HEK293 (cell line): ENCODE measurements around the gene KLHDC8B.

ENCODE experiments used
- BCL11B ChIP-seq: fragments of 450-650 bp; formaldehyde crosslinking; IDR thresholded peaks from 2 replicates; pipeline ENCODE4 v1.5.1; 2016; ENCODE audit warnings: low read depth, missing biosample characterization, missing genetic modification characterization
- EGR2 ChIP-seq: fragments of 450-650 bp; formaldehyde crosslinking; IDR thresholded peaks from 2 replicates; pipeline ENCODE4 v1.5.1; 2016; ENCODE audit warnings: low read depth, missing biosample characterization, missing genetic modification characterization
- GLI4 ChIP-seq: fragments of 450-650 bp; formaldehyde crosslinking; IDR thresholded peaks from 2 replicates; pipeline ENCODE4 v1.5.1; 2016; ENCODE audit warnings: missing biosample characterization, missing genetic modification characterization
- KLF1 ChIP-seq: fragments of 450-650 bp; formaldehyde crosslinking; IDR thresholded peaks from 2 replicates; pipeline ENCODE4 v1.5.1; 2016; ENCODE audit warnings: missing biosample characterization, missing genetic modification characterization
- KLF8 ChIP-seq: fragments of 450-650 bp; formaldehyde crosslinking; IDR thresholded peaks from 2 replicates; pipeline ENCODE4 v1.5.1; 2016; ENCODE audit warnings: missing biosample characterization, missing genetic modification characterization
- MZF1 ChIP-seq: fragments of 450-650 bp; formaldehyde crosslinking; IDR thresholded peaks from 2 replicates; pipeline ENCODE4 v1.5.1; 2017; ENCODE audit warnings: missing biosample characterization, missing genetic modification characterization, borderline replicate concordance
- REPIN1 ChIP-seq: fragments of 450-650 bp; formaldehyde crosslinking; IDR thresholded peaks from 2 replicates; pipeline ENCODE4 v1.5.1; 2017; ENCODE audit warnings: missing biosample characterization, missing genetic modification characterization, low read depth
- SCRT2 ChIP-seq: fragments of 450-650 bp; formaldehyde crosslinking; IDR thresholded peaks from 2 replicates; pipeline ENCODE4 v1.5.1; 2016; ENCODE audit warnings: missing biosample characterization, missing genetic modification characterization
- YY2 ChIP-seq: fragments of 450-650 bp; formaldehyde crosslinking; IDR thresholded peaks from 2 replicates; pipeline ENCODE4 v1.5.1; 2016; ENCODE audit warnings: missing biosample characterization, missing genetic modification characterization
- ZBTB20 ChIP-seq: fragments of 450-650 bp; formaldehyde crosslinking; IDR thresholded peaks from 2 replicates; pipeline ENCODE4 v1.5.1; 2016; ENCODE audit warnings: missing biosample characterization, missing genetic modification characterization
- ZBTB48 ChIP-seq: fragments of 450-650 bp; formaldehyde crosslinking; IDR thresholded peaks from 2 replicates; pipeline ENCODE4 v1.5.1; 2016; ENCODE audit warnings: missing biosample characterization, missing genetic modification characterization
- ZIC2 ChIP-seq: fragments of 450-650 bp; formaldehyde crosslinking; IDR thresholded peaks from 2 replicates; pipeline ENCODE4 v1.5.1; 2016; ENCODE audit warnings: missing biosample characterization, missing genetic modification characterization
- ZNF248 ChIP-seq: fragments of 450-650 bp; formaldehyde crosslinking; IDR thresholded peaks from 2 replicates; pipeline ENCODE4 v1.5.1; 2017; ENCODE audit warnings: missing biosample characterization, missing genetic modification characterization
- ZNF335 ChIP-seq: fragments of 450-650 bp; formaldehyde crosslinking; conservative IDR thresholded peaks from 2 replicates; pipeline ENCODE4 v1.5.1; 2016; ENCODE audit warnings: missing biosample characterization, missing genetic modification characterization
- ZNF366 ChIP-seq: fragments of 450-650 bp; formaldehyde crosslinking; conservative IDR thresholded peaks from 2 replicates; pipeline ENCODE4 v1.5.1; 2016; ENCODE audit warnings: missing biosample characterization, missing genetic modification characterization
- ZNF501 ChIP-seq: fragments of 450-650 bp; formaldehyde crosslinking; IDR thresholded peaks from 2 replicates; pipeline ENCODE4 v1.5.1; 2016; ENCODE audit warnings: missing biosample characterization, missing genetic modification characterization
- ZNF571 ChIP-seq: fragments of 450-650 bp; formaldehyde crosslinking; IDR thresholded peaks from 2 replicates; pipeline ENCODE4 v1.5.0; 2017; ENCODE audit warnings: missing biosample characterization, missing genetic modification characterization
- ZNF600 ChIP-seq: fragments of 450-650 bp; formaldehyde crosslinking; IDR thresholded peaks from 2 replicates; pipeline ENCODE4 v1.5.1; 2016; ENCODE audit warnings: missing biosample characterization, missing genetic modification characterization
- TF ChIP-seq, protein P1 (sequence below): fragments of 450-650 bp; formaldehyde crosslinking; IDR thresholded peaks from 2 replicates; pipeline ENCODE4 v1.5.1; 2016; ENCODE audit warnings: missing biosample characterization, missing genetic modification characterization
- TF ChIP-seq, protein P2 (sequence below): fragments of 450-650 bp; formaldehyde crosslinking; IDR thresholded peaks from 2 replicates; pipeline ENCODE4 v1.5.1; 2016; ENCODE audit warnings: missing biosample characterization, missing genetic modification characterization
- TF ChIP-seq, protein P3 (sequence below): fragments of 450-650 bp; formaldehyde crosslinking; IDR thresholded peaks from 2 replicates; pipeline ENCODE4 v1.5.1; 2016; ENCODE audit warnings: missing biosample characterization, missing genetic modification characterization, borderline replicate concordance
- TF ChIP-seq, protein P4 (sequence below): fragments of 450-650 bp; formaldehyde crosslinking; IDR thresholded peaks from 2 replicates; pipeline ENCODE4 v1.5.1; 2016; ENCODE audit warnings: missing biosample characterization, missing genetic modification characterization
- TF ChIP-seq, protein P5 (sequence below): fragments of 450-650 bp; formaldehyde crosslinking; IDR thresholded peaks from 2 replicates; pipeline ENCODE4 v1.5.1; 2016; ENCODE audit warnings: missing biosample characterization, missing genetic modification characterization
- TF ChIP-seq, protein P6 (sequence below): fragments of 450-650 bp; formaldehyde crosslinking; IDR thresholded peaks from 2 replicates; pipeline ENCODE4 v1.5.1; 2016; ENCODE audit warnings: missing biosample characterization, missing genetic modification characterization
- TF ChIP-seq, protein P7 (sequence below): fragments of 450-650 bp; formaldehyde crosslinking; IDR thresholded peaks from 2 replicates; pipeline ENCODE4 v1.5.1; 2016; ENCODE audit warnings: missing biosample characterization, missing genetic modification characterization

Gene KLHDC8B

DNA sequence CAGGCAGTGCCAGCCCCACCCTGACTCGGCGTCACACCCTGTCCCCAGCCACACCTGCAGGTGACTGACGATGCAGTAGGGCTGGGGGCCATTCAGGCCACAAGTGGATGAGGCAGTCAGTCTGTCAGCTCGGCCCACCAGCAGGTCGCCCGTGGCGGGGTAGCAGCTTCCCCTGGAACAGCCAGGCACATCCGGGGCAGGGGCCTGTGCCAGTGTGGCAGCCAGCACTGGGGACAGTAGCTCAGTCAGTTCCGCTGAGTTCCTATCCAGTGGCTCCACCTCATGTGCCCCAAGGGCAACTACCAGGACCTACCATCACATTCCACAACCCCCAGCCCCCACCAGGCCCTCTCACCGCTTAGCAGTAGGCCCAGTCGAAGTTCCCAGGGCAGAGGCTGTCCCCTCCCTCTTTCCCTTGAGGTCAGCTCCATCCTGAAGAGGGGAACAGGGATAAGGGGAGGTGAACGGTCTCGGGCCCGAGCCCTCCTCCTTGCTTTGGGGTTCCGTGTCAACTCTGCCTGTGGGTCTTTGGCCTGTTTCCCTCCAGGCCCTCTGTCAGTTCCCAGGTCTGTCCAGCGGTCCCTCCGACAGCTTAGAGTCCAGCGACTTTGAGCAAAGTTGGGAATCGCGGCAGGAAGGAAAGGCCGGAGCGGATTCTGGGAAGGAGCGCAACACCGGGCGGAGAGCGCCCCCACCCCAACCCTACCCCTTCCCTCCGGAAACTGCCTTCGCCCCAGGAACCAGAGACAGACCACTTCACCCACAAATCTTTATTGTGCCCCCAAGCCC is 38.8 kb upstream of the KLHDC8B start, which contains the start of gene LAMB2 (continued):
- TF ChIP-seq ZNF366 (tag by site-specific recombination) (peak; percentile 54; the same call in 1 of the 2 replicates), KLF1 (tag by site-specific recombination) (peak; percentile 88), ZNF335 (tag by site-specific recombination) (peak; percentile 73), GLI4 (tag by site-specific recombination) (no peak), ZNF571 (no peak), MZF1 (tag by site-specific recombination) (no peak), REPIN1 (tag by site-specific recombination) (no peak), ZBTB20 (tag by site-specific recombination) (peak; percentile 29; the same call in 1 of the 2 replicates), ZNF248 (tag by site-specific recombination) (no peak), ZIC2 (tag by site-specific recombination) (0 out of 2 replicates have a peak, but pooled peaks have one; percentile 19), SCRT2 (tag by site-specific recombination) (0 out of 2 replicates have a peak, but pooled peaks have one; percentile 16), BCL11B (0 out of 2 replicates have a peak, but pooled peaks have one; percentile 33), YY2 (no peak), KLF8 (tag by site-specific recombination) (peak; percentile 74), ZNF501 (tag by site-specific recombination) (0 out of 2 replicates have a peak, but pooled peaks have one; percentile 29), EGR2 (tag by site-specific recombination) (no peak), ZNF600 (tag by site-specific recombination) (no peak), ZBTB48 (peak; percentile 73; the same call in 1 of the 2 replicates)
- TF ChIP-seq, protein P1, sequence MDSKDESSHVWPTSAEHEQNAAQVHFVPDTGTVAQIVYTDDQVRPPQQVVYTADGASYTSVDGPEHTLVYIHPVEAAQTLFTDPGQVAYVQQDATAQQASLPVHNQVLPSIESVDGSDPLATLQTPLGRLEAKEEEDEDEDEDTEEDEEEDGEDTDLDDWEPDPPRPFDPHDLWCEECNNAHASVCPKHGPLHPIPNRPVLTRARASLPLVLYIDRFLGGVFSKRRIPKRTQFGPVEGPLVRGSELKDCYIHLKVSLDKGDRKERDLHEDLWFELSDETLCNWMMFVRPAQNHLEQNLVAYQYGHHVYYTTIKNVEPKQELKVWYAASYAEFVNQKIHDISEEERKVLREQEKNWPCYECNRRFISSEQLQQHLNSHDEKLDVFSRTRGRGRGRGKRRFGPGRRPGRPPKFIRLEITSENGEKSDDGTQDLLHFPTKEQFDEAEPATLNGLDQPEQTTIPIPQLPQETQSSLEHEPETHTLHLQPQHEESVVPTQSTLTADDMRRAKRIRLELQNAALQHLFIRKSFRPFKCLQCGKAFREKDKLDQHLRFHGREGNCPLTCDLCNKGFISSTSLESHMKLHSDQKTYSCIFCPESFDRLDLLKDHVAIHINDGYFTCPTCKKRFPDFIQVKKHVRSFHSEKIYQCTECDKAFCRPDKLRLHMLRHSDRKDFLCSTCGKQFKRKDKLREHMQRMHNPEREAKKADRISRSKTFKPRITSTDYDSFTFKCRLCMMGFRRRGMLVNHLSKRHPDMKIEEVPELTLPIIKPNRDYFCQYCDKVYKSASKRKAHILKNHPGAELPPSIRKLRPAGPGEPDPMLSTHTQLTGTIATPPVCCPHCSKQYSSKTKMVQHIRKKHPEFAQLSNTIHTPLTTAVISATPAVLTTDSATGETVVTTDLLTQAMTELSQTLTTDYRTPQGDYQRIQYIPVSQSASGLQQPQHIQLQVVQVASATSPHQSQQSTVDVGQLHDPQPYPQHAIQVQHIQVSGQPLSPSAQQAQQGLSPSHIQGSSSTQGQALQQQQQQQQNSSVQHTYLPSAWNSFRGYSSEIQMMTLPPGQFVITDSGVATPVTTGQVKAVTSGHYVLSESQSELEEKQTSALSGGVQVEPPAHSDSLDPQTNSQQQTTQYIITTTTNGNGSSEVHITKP (tag by site-specific recombination) = peak; percentile 77
- TF ChIP-seq, protein P2, sequence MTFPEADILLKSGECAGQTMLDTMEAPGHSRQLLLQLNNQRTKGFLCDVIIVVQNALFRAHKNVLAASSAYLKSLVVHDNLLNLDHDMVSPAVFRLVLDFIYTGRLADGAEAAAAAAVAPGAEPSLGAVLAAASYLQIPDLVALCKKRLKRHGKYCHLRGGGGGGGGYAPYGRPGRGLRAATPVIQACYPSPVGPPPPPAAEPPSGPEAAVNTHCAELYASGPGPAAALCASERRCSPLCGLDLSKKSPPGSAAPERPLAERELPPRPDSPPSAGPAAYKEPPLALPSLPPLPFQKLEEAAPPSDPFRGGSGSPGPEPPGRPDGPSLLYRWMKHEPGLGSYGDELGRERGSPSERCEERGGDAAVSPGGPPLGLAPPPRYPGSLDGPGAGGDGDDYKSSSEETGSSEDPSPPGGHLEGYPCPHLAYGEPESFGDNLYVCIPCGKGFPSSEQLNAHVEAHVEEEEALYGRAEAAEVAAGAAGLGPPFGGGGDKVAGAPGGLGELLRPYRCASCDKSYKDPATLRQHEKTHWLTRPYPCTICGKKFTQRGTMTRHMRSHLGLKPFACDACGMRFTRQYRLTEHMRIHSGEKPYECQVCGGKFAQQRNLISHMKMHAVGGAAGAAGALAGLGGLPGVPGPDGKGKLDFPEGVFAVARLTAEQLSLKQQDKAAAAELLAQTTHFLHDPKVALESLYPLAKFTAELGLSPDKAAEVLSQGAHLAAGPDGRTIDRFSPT = 0 out of 2 replicates have a peak, but pooled peaks have one; percentile 28
- TF ChIP-seq, protein P3, sequence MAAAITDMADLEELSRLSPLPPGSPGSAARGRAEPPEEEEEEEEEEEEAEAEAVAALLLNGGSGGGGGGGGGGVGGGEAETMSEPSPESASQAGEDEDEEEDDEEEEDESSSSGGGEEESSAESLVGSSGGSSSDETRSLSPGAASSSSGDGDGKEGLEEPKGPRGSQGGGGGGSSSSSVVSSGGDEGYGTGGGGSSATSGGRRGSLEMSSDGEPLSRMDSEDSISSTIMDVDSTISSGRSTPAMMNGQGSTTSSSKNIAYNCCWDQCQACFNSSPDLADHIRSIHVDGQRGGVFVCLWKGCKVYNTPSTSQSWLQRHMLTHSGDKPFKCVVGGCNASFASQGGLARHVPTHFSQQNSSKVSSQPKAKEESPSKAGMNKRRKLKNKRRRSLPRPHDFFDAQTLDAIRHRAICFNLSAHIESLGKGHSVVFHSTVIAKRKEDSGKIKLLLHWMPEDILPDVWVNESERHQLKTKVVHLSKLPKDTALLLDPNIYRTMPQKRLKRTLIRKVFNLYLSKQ (tag by site-specific recombination) = no peak
- TF ChIP-seq, protein P4, sequence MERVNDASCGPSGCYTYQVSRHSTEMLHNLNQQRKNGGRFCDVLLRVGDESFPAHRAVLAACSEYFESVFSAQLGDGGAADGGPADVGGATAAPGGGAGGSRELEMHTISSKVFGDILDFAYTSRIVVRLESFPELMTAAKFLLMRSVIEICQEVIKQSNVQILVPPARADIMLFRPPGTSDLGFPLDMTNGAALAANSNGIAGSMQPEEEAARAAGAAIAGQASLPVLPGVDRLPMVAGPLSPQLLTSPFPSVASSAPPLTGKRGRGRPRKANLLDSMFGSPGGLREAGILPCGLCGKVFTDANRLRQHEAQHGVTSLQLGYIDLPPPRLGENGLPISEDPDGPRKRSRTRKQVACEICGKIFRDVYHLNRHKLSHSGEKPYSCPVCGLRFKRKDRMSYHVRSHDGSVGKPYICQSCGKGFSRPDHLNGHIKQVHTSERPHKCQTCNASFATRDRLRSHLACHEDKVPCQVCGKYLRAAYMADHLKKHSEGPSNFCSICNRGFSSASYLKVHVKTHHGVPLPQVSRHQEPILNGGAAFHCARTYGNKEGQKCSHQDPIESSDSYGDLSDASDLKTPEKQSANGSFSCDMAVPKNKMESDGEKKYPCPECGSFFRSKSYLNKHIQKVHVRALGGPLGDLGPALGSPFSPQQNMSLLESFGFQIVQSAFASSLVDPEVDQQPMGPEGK (tag by site-specific recombination) = peak; percentile 51
- TF ChIP-seq, protein P5, sequence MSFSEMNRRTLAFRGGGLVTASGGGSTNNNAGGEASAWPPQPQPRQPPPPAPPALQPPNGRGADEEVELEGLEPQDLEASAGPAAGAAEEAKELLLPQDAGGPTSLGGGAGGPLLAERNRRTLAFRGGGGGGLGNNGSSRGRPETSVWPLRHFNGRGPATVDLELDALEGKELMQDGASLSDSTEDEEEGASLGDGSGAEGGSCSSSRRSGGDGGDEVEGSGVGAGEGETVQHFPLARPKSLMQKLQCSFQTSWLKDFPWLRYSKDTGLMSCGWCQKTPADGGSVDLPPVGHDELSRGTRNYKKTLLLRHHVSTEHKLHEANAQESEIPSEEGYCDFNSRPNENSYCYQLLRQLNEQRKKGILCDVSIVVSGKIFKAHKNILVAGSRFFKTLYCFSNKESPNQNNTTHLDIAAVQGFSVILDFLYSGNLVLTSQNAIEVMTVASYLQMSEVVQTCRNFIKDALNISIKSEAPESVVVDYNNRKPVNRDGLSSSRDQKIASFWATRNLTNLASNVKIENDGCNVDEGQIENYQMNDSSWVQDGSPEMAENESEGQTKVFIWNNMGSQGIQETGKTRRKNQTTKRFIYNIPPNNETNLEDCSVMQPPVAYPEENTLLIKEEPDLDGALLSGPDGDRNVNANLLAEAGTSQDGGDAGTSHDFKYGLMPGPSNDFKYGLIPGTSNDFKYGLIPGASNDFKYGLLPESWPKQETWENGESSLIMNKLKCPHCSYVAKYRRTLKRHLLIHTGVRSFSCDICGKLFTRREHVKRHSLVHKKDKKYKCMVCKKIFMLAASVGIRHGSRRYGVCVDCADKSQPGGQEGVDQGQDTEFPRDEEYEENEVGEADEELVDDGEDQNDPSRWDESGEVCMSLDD (tag by site-specific recombination) = 0 out of 2 replicates have a peak, but pooled peaks have one; percentile 33
- TF ChIP-seq, protein P6, sequence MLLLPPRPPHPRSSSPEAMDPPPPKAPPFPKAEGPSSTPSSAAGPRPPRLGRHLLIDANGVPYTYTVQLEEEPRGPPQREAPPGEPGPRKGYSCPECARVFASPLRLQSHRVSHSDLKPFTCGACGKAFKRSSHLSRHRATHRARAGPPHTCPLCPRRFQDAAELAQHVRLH (tag by site-specific recombination) = peak; percentile 58; the same call in 1 of the 2 replicates
- TF ChIP-seq, protein P7, sequence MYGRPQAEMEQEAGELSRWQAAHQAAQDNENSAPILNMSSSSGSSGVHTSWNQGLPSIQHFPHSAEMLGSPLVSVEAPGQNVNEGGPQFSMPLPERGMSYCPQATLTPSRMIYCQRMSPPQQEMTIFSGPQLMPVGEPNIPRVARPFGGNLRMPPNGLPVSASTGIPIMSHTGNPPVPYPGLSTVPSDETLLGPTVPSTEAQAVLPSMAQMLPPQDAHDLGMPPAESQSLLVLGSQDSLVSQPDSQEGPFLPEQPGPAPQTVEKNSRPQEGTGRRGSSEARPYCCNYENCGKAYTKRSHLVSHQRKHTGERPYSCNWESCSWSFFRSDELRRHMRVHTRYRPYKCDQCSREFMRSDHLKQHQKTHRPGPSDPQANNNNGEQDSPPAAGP (tag by site-specific recombination) = peak; percentile 48; the same call in 1 of the 2 replicates
